Activated naive CD8-positive, alpha-beta T cell (primary cell): ENCODE results near the gene TRAF1.

Experiments used
- H3K27ac Mint-ChIP-seq: one replicate; pipeline ENCODE4 v1.8.0; 2021; ENCODE audit warnings: mixed read lengths
- H3K27me3 Mint-ChIP-seq: one replicate; pipeline ENCODE4 v1.8.0; 2021; ENCODE audit warnings: mixed read lengths
- H3K36me3 Mint-ChIP-seq: one replicate; pipeline ENCODE4 v1.8.0; 2021; ENCODE audit warnings: mixed read lengths
- H3K4me1 Mint-ChIP-seq: one replicate; pipeline ENCODE4 v1.8.0; 2021; ENCODE audit warnings: low read depth, mixed read lengths
- H3K4me3 Mint-ChIP-seq: one replicate; pipeline ENCODE4 v1.8.0; 2021; ENCODE audit warnings: mild to moderate bottlenecking, mixed read lengths
- H3K9me3 Mint-ChIP-seq: one replicate; pipeline ENCODE4 v1.8.0; 2021; ENCODE audit warnings: low read depth, mixed read lengths

Gene TRAF1

GRCh38 chr9:120869360-120869687 lies 57.3 kb downstream of the TRAF1 start:
- peaks cover 37% of the 10 kb centered on the region for H3K4me1 Mint-ChIP-seq
- H3K9me3 Mint-ChIP-seq: no peaks in the 10 kb centered on the region
- no peaks in the 10 kb centered on the region for H3K27me3 Mint-ChIP-seq
- peaks cover 14% of the 10 kb centered on the region for H3K36me3 Mint-ChIP-seq
- H3K4me3 Mint-ChIP-seq: peak overlapping the region; percentile 87
- H3K27ac Mint-ChIP-seq: peak overlapping the region; percentile 97

- Mint-ChIP-seq H3K9me3 (no peaks in the 10 kb centered on the region), H3K27me3 (no peaks in the 10 kb centered on the region), H3K4me3 (peak overlapping the region; percentile 87), H3K4me1 (peaks cover 32% of the 10 kb centered on the region), H3K27ac (peak overlapping the region; percentile 97), H3K36me3 (peaks cover 13% of the 10 kb centered on the region)
Measured at GRCh38 chr9:120868676-120869359, 57.8 kb downstream of the TRAF1 start.

- H3K27me3 Mint-ChIP-seq: no peaks in the 10 kb centered on the region
- H3K27ac Mint-ChIP-seq: peak overlapping the region; percentile 83
- peaks cover 9% of the 10 kb centered on the region for H3K36me3 Mint-ChIP-seq
- H3K4me1 Mint-ChIP-seq: peaks cover 27% of the 10 kb centered on the region
- H3K4me3 Mint-ChIP-seq: peak overlapping the region; percentile 80
- no peaks in the 10 kb centered on the region for H3K9me3 Mint-ChIP-seq
Measured at GRCh38 chr9:120868339-120868675, 58.3 kb downstream of the TRAF1 start.

- Mint-ChIP-seq H3K27ac (peak overlapping the region; percentile 83), H3K4me1 (peaks cover 22% of the 10 kb centered on the region), H3K36me3 (peaks cover 7% of the 10 kb centered on the region), H3K27me3 (no peaks in the 10 kb centered on the region), H3K4me3 (peak overlapping the region; percentile 80), H3K9me3 (no peaks in the 10 kb centered on the region)
Measured at GRCh38 chr9:120867676-120868338, 58.8 kb downstream of the TRAF1 start.

- Mint-ChIP-seq H3K27ac (no peak overlapping the region), H3K36me3 (peaks cover 5% of the 10 kb centered on the region), H3K27me3 (no peaks in the 10 kb centered on the region)
Measured at GRCh38 chr9:120866651-120867050, 59.9 kb downstream of the TRAF1 start.

GRCh38 chr9:120865809-120866208 lies 60.8 kb downstream of the TRAF1 start:
- no peak overlapping the region for H3K27ac Mint-ChIP-seq
- H3K4me3 Mint-ChIP-seq: no peak overlapping the region
- H3K27me3 Mint-ChIP-seq: no peaks in the 10 kb centered on the region

More at GRCh38 chr9:120866651-120867050, 59.9 kb downstream of the TRAF1 start:
- H3K4me3 Mint-ChIP-seq: peak overlapping the region; percentile 10
- peaks cover 21% of the 10 kb centered on the region for H3K4me1 Mint-ChIP-seq
- H3K9me3 Mint-ChIP-seq: no peaks in the 10 kb centered on the region

GRCh38 chr9:120865176-120865575 lies 61.4 kb downstream of the TRAF1 start:
- H3K4me3 Mint-ChIP-seq: no peak overlapping the region
- H3K27me3 Mint-ChIP-seq: no peaks in the 10 kb centered on the region
- H3K36me3 Mint-ChIP-seq: peaks cover 8% of the 10 kb centered on the region
- no peaks in the 10 kb centered on the region for H3K9me3 Mint-ChIP-seq
- peaks cover 17% of the 10 kb centered on the region for H3K4me1 Mint-ChIP-seq
- no peak overlapping the region for H3K27ac Mint-ChIP-seq

More at GRCh38 chr9:120865809-120866208, 60.8 kb downstream of the TRAF1 start:
- H3K9me3 Mint-ChIP-seq: no peaks in the 10 kb centered on the region
- H3K4me1 Mint-ChIP-seq: peaks cover 17% of the 10 kb centered on the region
- peaks cover 5% of the 10 kb centered on the region for H3K36me3 Mint-ChIP-seq

GRCh38 chr9:120864719-120865118 lies 61.9 kb downstream of the TRAF1 start:
- H3K27me3 Mint-ChIP-seq: no peaks in the 10 kb centered on the region
- no peak overlapping the region for H3K27ac Mint-ChIP-seq
- no peak overlapping the region for H3K4me3 Mint-ChIP-seq
- peaks cover 8% of the 10 kb centered on the region for H3K36me3 Mint-ChIP-seq
- H3K9me3 Mint-ChIP-seq: no peaks in the 10 kb centered on the region
- peaks cover 14% of the 10 kb centered on the region for H3K4me1 Mint-ChIP-seq

- no peaks in the 10 kb centered on the region for H3K9me3 Mint-ChIP-seq
- H3K36me3 Mint-ChIP-seq: peaks cover 6% of the 10 kb centered on the region
- no peak overlapping the region for H3K27ac Mint-ChIP-seq
- H3K4me3 Mint-ChIP-seq: no peak overlapping the region
- no peaks in the 10 kb centered on the region for H3K27me3 Mint-ChIP-seq
- H3K4me1 Mint-ChIP-seq: peaks cover 6% of the 10 kb centered on the region
Measured at GRCh38 chr9:120863833-120864232, 62.8 kb downstream of the TRAF1 start.

GRCh38 chr9:120862452-120862851 lies 64.1 kb downstream of the TRAF1 start:
- H3K4me1 Mint-ChIP-seq: no peaks in the 10 kb centered on the region
- peaks cover 3% of the 10 kb centered on the region for H3K36me3 Mint-ChIP-seq
- no peaks in the 10 kb centered on the region for H3K9me3 Mint-ChIP-seq
- no peak overlapping the region for H3K4me3 Mint-ChIP-seq
- no peak overlapping the region for H3K27ac Mint-ChIP-seq
- H3K27me3 Mint-ChIP-seq: no peaks in the 10 kb centered on the region

GRCh38 chr9:120861935-120862334 lies 64.7 kb downstream of the TRAF1 start:
- Mint-ChIP-seq H3K9me3 (no peaks in the 10 kb centered on the region), H3K4me1 (no peaks in the 10 kb centered on the region), H3K27me3 (no peaks in the 10 kb centered on the region), H3K4me3 (no peak overlapping the region), H3K36me3 (peaks cover 3% of the 10 kb centered on the region), H3K27ac (peak overlapping the region; percentile 16)

GRCh38 chr9:120860083-120860482 lies 66.5 kb downstream of the TRAF1 start:
- H3K4me1 Mint-ChIP-seq: no peaks in the 10 kb centered on the region
- no peaks in the 10 kb centered on the region for H3K9me3 Mint-ChIP-seq
- no peak overlapping the region for H3K27ac Mint-ChIP-seq
- no peak overlapping the region for H3K4me3 Mint-ChIP-seq
- peaks cover 3% of the 10 kb centered on the region for H3K36me3 Mint-ChIP-seq
- H3K27me3 Mint-ChIP-seq: no peaks in the 10 kb centered on the region

- Mint-ChIP-seq H3K36me3 (peaks cover 3% of the 10 kb centered on the region), H3K4me3 (no peak overlapping the region), H3K27me3 (no peaks in the 10 kb centered on the region), H3K27ac (no peak overlapping the region), H3K9me3 (no peaks in the 10 kb centered on the region), H3K4me1 (no peaks in the 10 kb centered on the region)
Measured at GRCh38 chr9:120859361-120859760, 67.2 kb downstream of the TRAF1 start.

- Mint-ChIP-seq H3K9me3 (no peaks in the 10 kb centered on the region), H3K4me3 (no peak overlapping the region), H3K27me3 (no peaks in the 10 kb centered on the region), H3K36me3 (peaks cover 3% of the 10 kb centered on the region), H3K27ac (peak overlapping the region; percentile 38), H3K4me1 (no peaks in the 10 kb centered on the region)
Measured at GRCh38 chr9:120857902-120858301, 68.7 kb downstream of the TRAF1 start.

GRCh38 chr9:120857481-120857880 lies 69.1 kb downstream of the TRAF1 start:
- Mint-ChIP-seq H3K36me3 (peaks cover 3% of the 10 kb centered on the region), H3K4me3 (no peak overlapping the region), H3K27ac (peak overlapping the region; percentile 22)

GRCh38 chr9:120856700-120857099 lies 69.9 kb downstream of the TRAF1 start:
- no peaks in the 10 kb centered on the region for H3K27me3 Mint-ChIP-seq
- H3K4me3 Mint-ChIP-seq: no peak overlapping the region
- peaks cover 4% of the 10 kb centered on the region for H3K4me1 Mint-ChIP-seq
- peaks cover 3% of the 10 kb centered on the region for H3K36me3 Mint-ChIP-seq
- H3K9me3 Mint-ChIP-seq: no peaks in the 10 kb centered on the region
- H3K27ac Mint-ChIP-seq: no peak overlapping the region

More at GRCh38 chr9:120857481-120857880, 69.1 kb downstream of the TRAF1 start:
- Mint-ChIP-seq H3K27me3 (no peaks in the 10 kb centered on the region), H3K4me1 (no peaks in the 10 kb centered on the region), H3K9me3 (no peaks in the 10 kb centered on the region)
